Keratinocyte (primary cell): ENCODE measurements around the gene PARD3. TPM values are rescaled to one million over a fixed set of nuclear protein-coding genes. Genes with fewer than 3 reads are reported as not detected.

Experiments
- DNase-seq: peaks from one replicate; pipeline ENCODE4 v3.0.0-alpha.2; 2011; ENCODE audit warnings: low read depth, missing footprints, low spot score
- FAIRE-seq: peaks from 2 replicates; lab custom pipeline; 2011; peaks lifted over from hg19 to GRCh38; lab: Jason Lieb, UNC
- H2AFZ ChIP-seq: 2 replicates; pipeline ENCODE4 v1.6.0; 2012; ENCODE audit warnings: low read length, control low read depth, inconsistent platforms; ENCODE audit not compliant: control insufficient read depth
- H3K27ac ChIP-seq: 2 replicates; pipeline ENCODE4 v1.5.1; 2011; ENCODE audit warnings: low read length; ENCODE audit not compliant: control insufficient read depth, insufficient read depth
- H3K27me3 ChIP-seq: 3 replicates; pipeline ENCODE4 v1.6.0; 2011; ENCODE audit warnings: low read length; ENCODE audit not compliant: control insufficient read depth, insufficient read depth; ENCODE audit errors: extremely low read depth
- H3K36me3 ChIP-seq, 2 experiments: 2 replicates in 1 of 2; 3 replicates in 1 of 2; pipeline ENCODE4 v1.5.1; 2011; ENCODE audit warnings: low read length in 2 of 2, mild to moderate bottlenecking in 1 of 2; ENCODE audit not compliant: control insufficient read depth in 2 of 2, insufficient read depth in 2 of 2; ENCODE audit errors: extremely low read depth in 1 of 2
- H3K4me1 ChIP-seq: 3 replicates; pipeline ENCODE4 v1.5.1; 2011; ENCODE audit warnings: low read length; ENCODE audit not compliant: control insufficient read depth, insufficient read depth; ENCODE audit errors: extremely low read depth
- H3K4me2 ChIP-seq: 3 replicates; pipeline ENCODE4 v1.6.0; 2011; ENCODE audit warnings: low read depth, low read length; ENCODE audit not compliant: control insufficient read depth, insufficient read depth; ENCODE audit errors: extremely low read depth
- H3K4me3 ChIP-seq, 3 experiments: fragments of 200-600 bp in 1 of 3; sonication (generic) in 1 of 3; 2 replicates in 2 of 3; 3 replicates in 1 of 3; pipeline ENCODE4 v1.5.1; 2011 to 2016; ENCODE audit warnings: low read length in 3 of 3, mild to moderate bottlenecking in 3 of 3, control low read depth in 2 of 3, inconsistent platforms in 1 of 3, low read depth in 1 of 3, mixed read lengths in 1 of 3, mixed run types in 1 of 3, moderate library complexity in 1 of 3; ENCODE audit not compliant: control insufficient read depth in 2 of 3, insufficient read depth in 2 of 3; ENCODE audit errors: extremely low read depth in 1 of 3
- H3K79me2 ChIP-seq: 2 replicates; pipeline ENCODE4 v1.6.0; 2012; ENCODE audit warnings: low read length; ENCODE audit not compliant: control insufficient read depth, insufficient read depth
- H3K9ac ChIP-seq: 3 replicates; pipeline ENCODE4 v1.6.0; 2011; ENCODE audit warnings: low read length; ENCODE audit not compliant: control insufficient read depth, insufficient read depth; ENCODE audit errors: extremely low read depth
- H3K9me1 ChIP-seq: 3 replicates; pipeline ENCODE4 v1.6.0; 2011; ENCODE audit warnings: low read length; ENCODE audit not compliant: control insufficient read depth, insufficient read depth; ENCODE audit errors: extremely low read depth
- H3K9me3 ChIP-seq: 2 replicates; pipeline ENCODE4 v1.5.1; 2012; ENCODE audit warnings: low read depth, low read length; ENCODE audit not compliant: control insufficient read depth
- H4K20me1 ChIP-seq: 3 replicates; pipeline ENCODE4 v1.6.0; 2011; ENCODE audit warnings: low read length; ENCODE audit not compliant: control insufficient read depth, insufficient read depth; ENCODE audit errors: extremely low read depth
- CTCF ChIP-seq, 3 experiments: IDR thresholded peaks in 1 of 3; conservative IDR thresholded peaks in 1 of 3; optimal IDR thresholded peaks in 1 of 3; 2 replicates in 2 of 3; 3 replicates in 1 of 3; pipeline versions ENCODE3 to v1.5.1; 2011; ENCODE audit warnings: low read length in 3 of 3, mild to moderate bottlenecking in 3 of 3, moderate library complexity in 2 of 3, control low read depth in 1 of 3, inconsistent platforms in 1 of 3; ENCODE audit not compliant: insufficient read depth in 2 of 3; ENCODE audit errors: extremely low read depth in 1 of 3
- EZH2 ChIP-seq: IDR thresholded peaks from one replicate; pipeline ENCODE4 v1.6.1; 2012; ENCODE audit warnings: inconsistent platforms, mild to moderate bottlenecking, low read length, moderate library complexity
- dilution Hi-C: fragments of 300-500 bp; cut with MboI; formaldehyde crosslinking; loops from one replicate; pipeline ENCODE4 v1.7.0; 2020; ENCODE audit warnings: low sequenced_read_pairs; ENCODE audit not compliant: extremely low pct_ligation_motif_present
- polyA plus RNA-seq, 5 experiments: library from polyadenylated mRNA; depleted of rRNA in 3 of 5; stranded (reverse) in 3 of 5; stranded (forward) in 1 of 5; unstranded in 1 of 5; fragments of >200 nt; gene quantifications; 1 replicate in 1 of 5; 2 replicates in 3 of 5; 3 replicates in 1 of 5; pipeline versions ENCODE4 v1.2.1 to v1.2.3, GENCODE V29; 2011 to 2012; ENCODE audit warnings: missing spikeins in 2 of 5, low read depth in 1 of 5, low replicate concordance in 1 of 5

The PARD3 gene
- polyA plus RNA-seq, 1 donor (not counting 4 experiments of a cell fraction or from before 2014, with no cell fraction given) = 46.4 TPM

- DNase-seq (no peak), FAIRE-seq (no peak)
- H3K9me1 ChIP-seq = no peaks in the 10 kb centered on the region
- H2AFZ ChIP-seq = no peak overlapping the region
- no peak overlapping the region for H3K9ac ChIP-seq
- no peaks in the 10 kb centered on the region for H3K9me3 ChIP-seq
- no peaks in the 10 kb centered on the region for H3K36me3 ChIP-seq
- H3K4me2 ChIP-seq = no peak overlapping the region
- no peaks in the 10 kb centered on the region for H3K4me1 ChIP-seq
- TF ChIP-seq EZH2 (no peak), CTCF (optimal IDR thresholded peaks at IDR 0.05 in 1 of 3, IDR thresholded peaks at IDR 0.05 in 1 of 3, conservative IDR thresholded peaks at IDR 0.05 in 1 of 3; ENCODE audit: extremely low read depth in 1 of 3, insufficient read depth in 2 of 3, low read length in 3 of 3) (no peak)
- no peak overlapping the region for H3K27ac ChIP-seq
- H3K4me3 ChIP-seq = no peak overlapping the region
- H3K79me2 ChIP-seq = no peaks in the 10 kb centered on the region
- dilution Hi-C loops = no loop called here
- H4K20me1 ChIP-seq = no peaks in the 10 kb centered on the region
- no peaks in the 10 kb centered on the region for H3K27me3 ChIP-seq
These were observed 608.2 kb downstream of the PARD3 start for GRCh38 chr10:34206935-34207268.

GRCh38 chr10:34206078-34206934, 608.8 kb downstream of the PARD3 start:
- Histone ChIP-seq H3K4me1 (no peaks in the 10 kb centered on the region), H3K9me3 (no peaks in the 10 kb centered on the region), H3K79me2 (no peaks in the 10 kb centered on the region), H3K27me3 (no peaks in the 10 kb centered on the region), H2AFZ (no peak overlapping the region), H3K27ac (no peak overlapping the region), H3K4me3 (no peak overlapping the region), H3K9ac (no peak overlapping the region), H3K36me3 (no peaks in the 10 kb centered on the region), H3K4me2 (no peak overlapping the region), H3K9me1 (no peaks in the 10 kb centered on the region), H4K20me1 (no peaks in the 10 kb centered on the region)
- no peak for TF ChIP-seq EZH2
- peak in 1 of 3 experiments; percentile 9 for TF ChIP-seq CTCF (optimal IDR thresholded peaks at IDR 0.05 in 1 of 3, IDR thresholded peaks at IDR 0.05 in 1 of 3, conservative IDR thresholded peaks at IDR 0.05 in 1 of 3; ENCODE audit: extremely low read depth in 1 of 3, insufficient read depth in 2 of 3, low read length in 3 of 3)
- DNase-seq (no peak), FAIRE-seq (no peak)
- dilution Hi-C loops = no loop called here
